IPS-15b (cell line): ENCODE measurements around the gene ANGEL1.

Experiments
- H3K27me3 ChIP-seq: one replicate; pipeline ENCODE4 v1.6.1; 2013; ENCODE audit warnings: low read length; ENCODE audit not compliant: control insufficient read depth, insufficient read depth
- H3K36me3 ChIP-seq: one replicate; pipeline ENCODE4 v1.6.1; 2013; ENCODE audit warnings: low read length; ENCODE audit not compliant: control insufficient read depth, insufficient read depth
- H3K4me1 ChIP-seq: one replicate; pipeline ENCODE4 v1.6.1; 2013; ENCODE audit warnings: mild to moderate bottlenecking, low read length; ENCODE audit not compliant: control insufficient read depth, insufficient read depth
- H3K4me3 ChIP-seq: one replicate; pipeline ENCODE4 v1.5.1; 2013; ENCODE audit warnings: low read depth, low read length
- H3K9ac ChIP-seq: one replicate; pipeline ENCODE4 v1.6.1; 2013; ENCODE audit warnings: low read depth, mild to moderate bottlenecking, low read length
- H3K9me3 ChIP-seq: one replicate; pipeline ENCODE4 v1.6.1; 2013; ENCODE audit warnings: mild to moderate bottlenecking, low read length; ENCODE audit not compliant: control insufficient read depth, insufficient read depth

ANGEL1 gene

GRCh38 chr14:76767681-76768656, 44.7 kb downstream of the ANGEL1 start:
- H3K4me3 ChIP-seq: no peak overlapping the region

DNA sequence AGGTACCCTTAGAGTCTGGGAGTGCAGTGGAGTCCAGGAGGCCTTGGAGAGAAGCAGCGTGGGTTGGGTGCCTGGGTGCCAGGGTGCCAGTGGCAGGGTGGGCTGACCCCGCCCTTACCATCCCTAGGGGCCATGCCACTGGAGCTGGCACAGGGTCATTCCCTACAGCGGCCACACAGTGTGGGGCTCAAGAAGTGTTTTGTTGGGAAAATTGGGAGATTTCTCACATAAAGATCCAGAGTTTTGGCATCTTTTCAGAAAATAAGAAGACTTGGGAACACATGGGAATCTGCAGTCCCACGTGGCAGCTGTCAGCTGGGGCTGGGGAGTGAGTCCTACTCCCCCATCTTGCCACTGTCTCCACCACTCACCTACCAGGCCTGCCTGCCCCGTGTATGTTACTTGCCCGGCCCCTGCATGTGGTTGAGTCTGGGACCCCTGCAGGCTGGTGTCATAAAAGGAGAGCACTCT, 47.2 kb downstream of the ANGEL1 start:
- Histone ChIP-seq H3K27me3 (peaks cover 44% of the 10 kb centered on the region), H3K9ac (no peak overlapping the region), H3K4me1 (peaks cover 9% of the 10 kb centered on the region)

More at GRCh38 chr14:76767681-76768656, 44.7 kb downstream of the ANGEL1 start:
- Histone ChIP-seq H3K4me1 (peaks cover 10% of the 10 kb centered on the region), H3K9ac (no peak overlapping the region), H3K27me3 (peaks cover 25% of the 10 kb centered on the region), H3K9me3 (no peaks in the 10 kb centered on the region), H3K36me3 (no peaks in the 10 kb centered on the region)

DNA sequence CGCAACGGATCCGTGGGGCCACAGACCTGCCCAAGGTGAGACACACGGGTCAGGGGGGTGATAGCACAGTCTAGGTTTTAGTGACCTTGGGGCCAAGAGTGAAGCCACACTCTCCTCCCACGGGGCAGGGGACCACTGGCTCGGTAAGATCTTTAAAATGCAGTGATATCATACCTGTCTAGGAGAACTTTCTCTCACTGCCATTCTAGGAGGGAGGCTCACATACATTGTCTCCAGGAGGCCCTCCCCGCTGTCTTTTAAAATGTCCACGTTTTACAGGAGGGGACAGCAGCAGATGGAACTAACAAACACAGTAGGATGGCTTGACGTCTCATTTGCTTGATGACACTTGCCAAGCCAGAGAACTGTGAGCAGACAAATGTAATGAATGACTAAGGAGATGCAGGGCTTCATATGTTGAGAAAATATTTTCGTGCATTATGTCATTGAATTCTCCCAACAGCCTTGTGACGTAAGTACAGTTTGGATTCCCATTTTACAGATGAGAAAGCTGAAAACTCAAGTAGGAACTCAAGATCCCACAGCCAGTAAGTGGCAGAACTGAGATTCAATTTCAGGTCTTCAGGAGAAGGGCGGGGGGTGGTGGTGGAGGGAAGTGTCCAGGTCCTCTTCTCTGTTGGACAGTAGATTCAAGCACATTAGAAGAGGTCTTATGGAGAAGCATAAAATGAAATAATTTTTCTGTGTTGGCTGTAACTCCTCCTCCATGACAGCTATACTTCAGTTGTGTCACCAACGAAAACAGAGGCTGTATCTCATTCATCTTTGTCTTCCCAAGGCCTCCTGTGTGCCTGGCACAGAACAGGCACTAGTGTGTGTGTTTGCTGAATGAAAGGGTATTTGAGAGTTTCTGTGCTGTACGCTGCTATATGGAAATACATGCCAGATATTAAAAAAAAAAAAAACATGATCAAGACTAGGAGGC, 49.3 kb downstream of the ANGEL1 start:
- Histone ChIP-seq H3K9ac (no peak overlapping the region), H3K4me1 (peaks cover 8% of the 10 kb centered on the region), H3K27me3 (peaks cover 63% of the 10 kb centered on the region), H3K36me3 (no peaks in the 10 kb centered on the region), H3K4me3 (peak overlapping the region; percentile 22), H3K9me3 (no peaks in the 10 kb centered on the region)

More for the DNA sequence above, 47.2 kb downstream of the ANGEL1 start:
- Histone ChIP-seq H3K4me3 (no peak overlapping the region), H3K9me3 (no peaks in the 10 kb centered on the region), H3K36me3 (no peaks in the 10 kb centered on the region)

DNA sequence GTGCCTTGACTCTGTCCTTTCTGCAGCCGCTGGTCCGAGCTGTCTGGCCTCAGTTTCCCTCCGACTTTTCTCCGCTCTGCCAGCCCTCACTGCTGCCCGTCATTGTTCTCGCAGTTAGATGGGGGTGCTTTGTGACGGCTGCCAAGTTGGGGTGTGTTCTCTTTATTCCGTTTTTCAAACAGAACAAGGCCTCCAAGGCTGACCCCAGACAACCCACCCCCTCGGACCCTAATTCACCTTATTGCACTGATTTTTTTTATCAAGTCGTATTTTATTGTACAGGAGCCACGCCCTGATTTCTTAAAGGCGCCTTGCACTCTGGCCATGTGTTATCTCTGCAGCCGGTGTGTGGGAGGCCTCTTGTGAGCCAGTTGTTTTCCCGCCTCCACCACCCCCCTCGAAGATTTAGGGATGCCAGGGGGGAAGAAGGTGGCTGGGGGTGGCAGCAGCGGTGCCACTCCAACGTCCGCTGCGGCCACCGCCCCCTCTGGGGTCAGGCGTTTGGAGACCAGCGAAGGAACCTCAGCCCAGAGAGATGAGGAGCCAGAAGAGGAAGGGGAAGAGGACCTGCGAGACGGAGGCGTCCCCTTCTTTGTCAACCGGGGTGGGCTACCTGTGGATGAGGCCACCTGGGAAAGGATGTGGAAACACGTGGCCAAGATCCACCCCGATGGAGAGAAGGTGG, 50.1 kb downstream of the ANGEL1 start:
- peak overlapping the region; percentile 68 for H3K4me3 ChIP-seq

DNA sequence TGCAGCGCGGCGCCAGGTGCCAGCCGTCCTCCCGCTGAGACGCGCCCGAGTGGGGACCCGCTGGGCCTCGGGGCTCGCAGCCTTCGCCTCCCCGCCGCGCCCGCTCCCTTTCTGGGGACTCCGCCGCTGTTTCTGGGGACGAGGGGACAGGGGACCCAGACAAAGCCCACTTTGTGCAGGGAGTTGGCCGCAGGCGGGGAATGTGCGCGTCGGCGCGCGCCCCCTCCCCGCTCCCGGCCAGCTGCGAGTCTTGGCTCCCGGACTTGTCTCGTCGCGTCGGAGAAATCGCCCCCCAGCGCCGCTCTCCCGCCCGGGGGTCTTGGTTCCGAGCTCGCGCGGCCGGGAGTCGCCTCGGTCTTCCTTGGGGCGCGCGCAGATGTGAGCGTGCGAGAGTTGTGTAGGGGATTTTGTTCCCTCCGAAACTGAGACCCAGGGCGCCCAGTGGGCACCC, 50.7 kb downstream of the ANGEL1 start:
- no peak overlapping the region for H3K9ac ChIP-seq
- no peaks in the 10 kb centered on the region for H3K9me3 ChIP-seq
- peak overlapping the region; percentile 68 for H3K4me3 ChIP-seq
- no peaks in the 10 kb centered on the region for H3K36me3 ChIP-seq
- H3K4me1 ChIP-seq: peaks cover 2% of the 10 kb centered on the region
- peaks cover 64% of the 10 kb centered on the region for H3K27me3 ChIP-seq

More for the DNA sequence above, 50.1 kb downstream of the ANGEL1 start:
- H3K27me3 ChIP-seq: peaks cover 64% of the 10 kb centered on the region
- no peaks in the 10 kb centered on the region for H3K36me3 ChIP-seq
- H3K4me1 ChIP-seq: peaks cover 2% of the 10 kb centered on the region
- H3K9me3 ChIP-seq: no peaks in the 10 kb centered on the region
- no peak overlapping the region for H3K9ac ChIP-seq

DNA sequence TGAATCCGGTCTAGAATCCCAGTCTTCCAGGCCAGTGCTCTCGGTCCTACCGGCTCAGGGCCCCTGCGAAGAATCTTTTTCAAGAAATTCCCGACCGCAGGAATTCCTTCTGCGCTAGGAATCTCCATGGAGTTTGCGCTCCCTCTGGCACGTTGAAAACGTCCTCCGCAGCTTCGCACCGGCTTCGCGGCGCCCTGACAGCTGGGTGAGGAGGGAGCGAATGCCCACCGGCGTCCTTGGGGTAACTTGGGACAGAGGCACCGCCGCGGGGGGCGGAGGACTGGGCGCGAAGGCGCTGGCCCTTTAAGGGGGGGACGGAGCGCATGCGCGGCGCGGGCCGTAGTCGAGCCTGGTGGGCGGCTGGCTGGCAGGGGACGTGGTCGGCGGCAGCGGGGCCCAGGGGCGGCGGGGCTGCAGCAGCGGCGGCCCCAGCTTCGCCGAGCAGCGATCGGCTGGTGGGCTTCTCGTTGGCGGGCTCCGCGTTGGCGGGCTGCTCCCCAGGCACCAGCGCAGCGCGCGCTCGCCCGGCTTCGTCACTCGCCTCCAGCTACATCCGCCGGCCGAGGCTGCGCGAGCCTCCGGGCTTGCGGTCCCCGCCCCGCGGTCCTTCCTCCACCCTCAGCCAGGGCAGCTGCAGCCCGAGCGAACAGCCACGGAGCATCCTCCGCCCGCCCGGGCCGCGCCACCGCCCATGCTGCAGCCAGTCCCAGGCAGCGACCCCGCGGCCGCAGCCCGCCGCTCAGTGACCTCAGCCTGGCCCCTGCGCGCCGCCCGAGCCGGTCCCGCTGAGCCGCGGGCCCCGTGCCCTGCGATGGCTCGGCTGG, 51.3 kb downstream of the ANGEL1 start, which contains the start of gene VASH1:
Gene VASH1, plus strand, starts transcription at position 333 of the 824 bp plus-strand sequence. CDS start 1,354 bp downstream, outside the sequence.
- H3K36me3 ChIP-seq: no peaks in the 10 kb centered on the region
- peaks cover 2% of the 10 kb centered on the region for H3K4me1 ChIP-seq
- peak within 1 kb of the TSS; percentile 16 for H3K9ac ChIP-seq
- no peaks in the 10 kb centered on the region for H3K9me3 ChIP-seq
- H3K27me3 ChIP-seq: peaks cover 66% of the 10 kb centered on the region
- H3K4me3 ChIP-seq: peak within 1 kb of the TSS; percentile 68

DNA sequence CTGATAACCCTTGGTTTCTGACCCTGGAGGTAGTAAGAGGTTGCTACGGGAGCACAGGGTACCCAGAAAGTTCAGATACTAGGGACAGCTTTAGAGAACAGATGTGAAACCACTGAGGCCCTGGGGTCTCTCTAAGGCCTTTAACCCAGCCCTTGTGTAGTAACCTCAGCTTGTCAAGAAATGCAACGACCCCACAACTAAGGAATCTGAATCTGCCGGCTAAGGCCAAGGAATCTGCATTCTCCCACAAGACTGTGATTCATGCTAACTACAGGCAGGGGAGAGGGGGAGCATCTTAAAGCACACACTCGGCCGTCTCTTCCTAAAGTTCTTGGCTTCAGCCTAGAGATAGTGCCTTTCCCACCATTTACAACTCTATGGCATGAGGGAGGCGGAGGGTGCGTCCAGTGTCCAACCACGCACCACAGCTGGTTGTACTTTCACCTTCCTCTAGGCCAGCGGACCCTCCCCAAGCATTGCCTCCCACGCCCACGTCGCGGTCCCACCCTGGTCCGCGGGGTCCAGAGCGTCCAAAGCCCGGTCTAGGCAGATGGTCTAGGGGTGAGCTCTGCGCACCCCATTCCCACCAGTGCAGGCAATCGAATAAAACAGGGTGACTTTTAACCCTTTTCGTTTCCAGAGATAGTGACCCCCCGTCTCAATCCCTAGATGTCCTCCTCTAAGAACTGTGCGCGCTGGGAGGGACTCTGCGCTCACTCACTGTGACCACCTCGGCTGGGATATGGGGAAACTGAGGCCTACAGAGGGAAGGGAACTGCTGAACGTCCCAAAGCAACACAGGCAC, 52.1 kb downstream of the ANGEL1 start:
- H3K36me3 ChIP-seq: no peaks in the 10 kb centered on the region
- peaks cover 66% of the 10 kb centered on the region for H3K27me3 ChIP-seq
- peak overlapping the region; percentile 16 for H3K9ac ChIP-seq
- no peaks in the 10 kb centered on the region for H3K9me3 ChIP-seq
- peak overlapping the region; percentile 68 for H3K4me3 ChIP-seq
- peaks cover 2% of the 10 kb centered on the region for H3K4me1 ChIP-seq

GRCh38 chr14:76759589-76759988, 53.1 kb downstream of the ANGEL1 start:
- Histone ChIP-seq H3K9ac (no peak overlapping the region), H3K36me3 (no peaks in the 10 kb centered on the region), H3K4me3 (no peak overlapping the region), H3K4me1 (peaks cover 2% of the 10 kb centered on the region), H3K9me3 (no peaks in the 10 kb centered on the region), H3K27me3 (peaks cover 57% of the 10 kb centered on the region)

DNA sequence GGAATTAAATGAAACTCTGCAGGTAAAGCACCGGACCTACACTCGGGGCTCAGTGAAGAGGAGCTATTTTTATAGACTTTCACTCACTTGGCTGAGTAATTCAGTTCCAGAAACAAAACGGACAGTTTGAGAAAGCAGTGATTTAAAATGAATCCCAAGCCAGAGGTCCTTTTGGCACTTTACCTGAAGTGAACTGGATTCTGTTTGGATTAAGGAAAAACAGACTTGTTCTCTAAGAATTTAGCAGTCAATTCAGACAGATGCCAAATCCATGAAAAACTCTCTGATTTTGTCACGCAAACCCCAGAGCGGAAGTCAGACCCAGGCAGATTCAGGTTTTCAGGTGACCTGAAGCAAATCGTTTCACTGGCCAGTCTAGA, 56.3 kb downstream of the ANGEL1 start:
- Histone ChIP-seq H3K27me3 (peaks cover 35% of the 10 kb centered on the region), H3K4me3 (no peak overlapping the region), H3K9me3 (no peaks in the 10 kb centered on the region), H3K36me3 (no peaks in the 10 kb centered on the region), H3K4me1 (peaks cover 2% of the 10 kb centered on the region), H3K9ac (no peak overlapping the region)
